ENCODE measurements around the gene NPEPL1.

DNA sequence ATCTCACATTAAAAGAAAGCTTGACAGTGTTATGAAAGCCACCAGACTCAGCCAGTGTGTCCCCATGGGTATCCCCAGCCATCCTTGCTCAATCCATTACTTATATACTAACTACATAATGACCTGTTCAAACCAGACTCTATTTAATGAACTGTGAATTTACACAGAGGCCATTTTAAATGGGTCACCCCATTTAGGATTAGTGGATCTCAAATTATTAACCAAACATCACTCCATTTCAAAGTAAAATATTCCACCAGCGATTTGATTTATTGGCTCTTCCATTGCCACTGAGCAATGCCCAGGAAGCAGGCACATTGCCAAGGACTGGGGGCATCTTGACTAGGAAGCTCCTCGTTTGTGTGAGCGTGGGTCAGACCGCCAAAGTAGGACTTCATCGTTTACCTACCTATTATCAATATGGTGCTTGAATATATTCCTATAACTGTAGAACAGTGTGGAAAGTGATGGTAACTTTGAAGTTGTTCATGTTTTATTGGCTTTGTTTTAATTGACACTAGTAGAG is 15.5 kb upstream of the NPEPL1 start:
- TF ChIP-seq POLR2A (IDR thresholded peaks at IDR 0.05; ENCODE audit: control extremely low read depth in 1 of 2, low read depth in 2 of 2, low read length in 2 of 2): no peak
- TF ChIP-seq, protein P1, sequence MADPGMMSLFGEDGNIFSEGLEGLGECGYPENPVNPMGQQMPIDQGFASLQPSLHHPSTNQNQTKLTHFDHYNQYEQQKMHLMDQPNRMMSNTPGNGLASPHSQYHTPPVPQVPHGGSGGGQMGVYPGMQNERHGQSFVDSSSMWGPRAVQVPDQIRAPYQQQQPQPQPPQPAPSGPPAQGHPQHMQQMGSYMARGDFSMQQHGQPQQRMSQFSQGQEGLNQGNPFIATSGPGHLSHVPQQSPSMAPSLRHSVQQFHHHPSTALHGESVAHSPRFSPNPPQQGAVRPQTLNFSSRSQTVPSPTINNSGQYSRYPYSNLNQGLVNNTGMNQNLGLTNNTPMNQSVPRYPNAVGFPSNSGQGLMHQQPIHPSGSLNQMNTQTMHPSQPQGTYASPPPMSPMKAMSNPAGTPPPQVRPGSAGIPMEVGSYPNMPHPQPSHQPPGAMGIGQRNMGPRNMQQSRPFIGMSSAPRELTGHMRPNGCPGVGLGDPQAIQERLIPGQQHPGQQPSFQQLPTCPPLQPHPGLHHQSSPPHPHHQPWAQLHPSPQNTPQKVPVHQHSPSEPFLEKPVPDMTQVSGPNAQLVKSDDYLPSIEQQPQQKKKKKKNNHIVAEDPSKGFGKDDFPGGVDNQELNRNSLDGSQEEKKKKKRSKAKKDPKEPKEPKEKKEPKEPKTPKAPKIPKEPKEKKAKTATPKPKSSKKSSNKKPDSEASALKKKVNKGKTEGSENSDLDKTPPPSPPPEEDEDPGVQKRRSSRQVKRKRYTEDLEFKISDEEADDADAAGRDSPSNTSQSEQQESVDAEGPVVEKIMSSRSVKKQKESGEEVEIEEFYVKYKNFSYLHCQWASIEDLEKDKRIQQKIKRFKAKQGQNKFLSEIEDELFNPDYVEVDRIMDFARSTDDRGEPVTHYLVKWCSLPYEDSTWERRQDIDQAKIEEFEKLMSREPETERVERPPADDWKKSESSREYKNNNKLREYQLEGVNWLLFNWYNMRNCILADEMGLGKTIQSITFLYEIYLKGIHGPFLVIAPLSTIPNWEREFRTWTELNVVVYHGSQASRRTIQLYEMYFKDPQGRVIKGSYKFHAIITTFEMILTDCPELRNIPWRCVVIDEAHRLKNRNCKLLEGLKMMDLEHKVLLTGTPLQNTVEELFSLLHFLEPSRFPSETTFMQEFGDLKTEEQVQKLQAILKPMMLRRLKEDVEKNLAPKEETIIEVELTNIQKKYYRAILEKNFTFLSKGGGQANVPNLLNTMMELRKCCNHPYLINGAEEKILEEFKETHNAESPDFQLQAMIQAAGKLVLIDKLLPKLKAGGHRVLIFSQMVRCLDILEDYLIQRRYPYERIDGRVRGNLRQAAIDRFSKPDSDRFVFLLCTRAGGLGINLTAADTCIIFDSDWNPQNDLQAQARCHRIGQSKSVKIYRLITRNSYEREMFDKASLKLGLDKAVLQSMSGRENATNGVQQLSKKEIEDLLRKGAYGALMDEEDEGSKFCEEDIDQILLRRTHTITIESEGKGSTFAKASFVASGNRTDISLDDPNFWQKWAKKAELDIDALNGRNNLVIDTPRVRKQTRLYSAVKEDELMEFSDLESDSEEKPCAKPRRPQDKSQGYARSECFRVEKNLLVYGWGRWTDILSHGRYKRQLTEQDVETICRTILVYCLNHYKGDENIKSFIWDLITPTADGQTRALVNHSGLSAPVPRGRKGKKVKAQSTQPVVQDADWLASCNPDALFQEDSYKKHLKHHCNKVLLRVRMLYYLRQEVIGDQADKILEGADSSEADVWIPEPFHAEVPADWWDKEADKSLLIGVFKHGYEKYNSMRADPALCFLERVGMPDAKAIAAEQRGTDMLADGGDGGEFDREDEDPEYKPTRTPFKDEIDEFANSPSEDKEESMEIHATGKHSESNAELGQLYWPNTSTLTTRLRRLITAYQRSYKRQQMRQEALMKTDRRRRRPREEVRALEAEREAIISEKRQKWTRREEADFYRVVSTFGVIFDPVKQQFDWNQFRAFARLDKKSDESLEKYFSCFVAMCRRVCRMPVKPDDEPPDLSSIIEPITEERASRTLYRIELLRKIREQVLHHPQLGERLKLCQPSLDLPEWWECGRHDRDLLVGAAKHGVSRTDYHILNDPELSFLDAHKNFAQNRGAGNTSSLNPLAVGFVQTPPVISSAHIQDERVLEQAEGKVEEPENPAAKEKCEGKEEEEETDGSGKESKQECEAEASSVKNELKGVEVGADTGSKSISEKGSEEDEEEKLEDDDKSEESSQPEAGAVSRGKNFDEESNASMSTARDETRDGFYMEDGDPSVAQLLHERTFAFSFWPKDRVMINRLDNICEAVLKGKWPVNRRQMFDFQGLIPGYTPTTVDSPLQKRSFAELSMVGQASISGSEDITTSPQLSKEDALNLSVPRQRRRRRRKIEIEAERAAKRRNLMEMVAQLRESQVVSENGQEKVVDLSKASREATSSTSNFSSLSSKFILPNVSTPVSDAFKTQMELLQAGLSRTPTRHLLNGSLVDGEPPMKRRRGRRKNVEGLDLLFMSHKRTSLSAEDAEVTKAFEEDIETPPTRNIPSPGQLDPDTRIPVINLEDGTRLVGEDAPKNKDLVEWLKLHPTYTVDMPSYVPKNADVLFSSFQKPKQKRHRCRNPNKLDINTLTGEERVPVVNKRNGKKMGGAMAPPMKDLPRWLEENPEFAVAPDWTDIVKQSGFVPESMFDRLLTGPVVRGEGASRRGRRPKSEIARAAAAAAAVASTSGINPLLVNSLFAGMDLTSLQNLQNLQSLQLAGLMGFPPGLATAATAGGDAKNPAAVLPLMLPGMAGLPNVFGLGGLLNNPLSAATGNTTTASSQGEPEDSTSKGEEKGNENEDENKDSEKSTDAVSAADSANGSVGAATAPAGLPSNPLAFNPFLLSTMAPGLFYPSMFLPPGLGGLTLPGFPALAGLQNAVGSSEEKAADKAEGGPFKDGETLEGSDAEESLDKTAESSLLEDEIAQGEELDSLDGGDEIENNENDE (IDR thresholded peaks at IDR 0.05; ENCODE audit: insufficient replicate concordance, low read length): no peak
- no peak for TF ChIP-seq TBP (IDR thresholded peaks at IDR 0.05; ENCODE audit: low read depth, low read length)
- TF ChIP-seq, protein P2, sequence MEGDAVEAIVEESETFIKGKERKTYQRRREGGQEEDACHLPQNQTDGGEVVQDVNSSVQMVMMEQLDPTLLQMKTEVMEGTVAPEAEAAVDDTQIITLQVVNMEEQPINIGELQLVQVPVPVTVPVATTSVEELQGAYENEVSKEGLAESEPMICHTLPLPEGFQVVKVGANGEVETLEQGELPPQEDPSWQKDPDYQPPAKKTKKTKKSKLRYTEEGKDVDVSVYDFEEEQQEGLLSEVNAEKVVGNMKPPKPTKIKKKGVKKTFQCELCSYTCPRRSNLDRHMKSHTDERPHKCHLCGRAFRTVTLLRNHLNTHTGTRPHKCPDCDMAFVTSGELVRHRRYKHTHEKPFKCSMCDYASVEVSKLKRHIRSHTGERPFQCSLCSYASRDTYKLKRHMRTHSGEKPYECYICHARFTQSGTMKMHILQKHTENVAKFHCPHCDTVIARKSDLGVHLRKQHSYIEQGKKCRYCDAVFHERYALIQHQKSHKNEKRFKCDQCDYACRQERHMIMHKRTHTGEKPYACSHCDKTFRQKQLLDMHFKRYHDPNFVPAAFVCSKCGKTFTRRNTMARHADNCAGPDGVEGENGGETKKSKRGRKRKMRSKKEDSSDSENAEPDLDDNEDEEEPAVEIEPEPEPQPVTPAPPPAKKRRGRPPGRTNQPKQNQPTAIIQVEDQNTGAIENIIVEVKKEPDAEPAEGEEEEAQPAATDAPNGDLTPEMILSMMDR (IDR thresholded peaks at IDR 0.05; ENCODE audit: control extremely low read depth in 1 of 3, insufficient read depth in 1 of 3, low read depth in 1 of 3, low read length in 3 of 3): no peak
- TF ChIP-seq YY1 (IDR thresholded peaks at IDR 0.05; ENCODE audit: low read depth, low read length): no peak
- no peak for TF ChIP-seq CHD2 (IDR thresholded peaks at IDR 0.05; ENCODE audit: low read length)
- TF ChIP-seq MAFK (IDR thresholded peaks at IDR 0.05; ENCODE audit: low read depth, low read length): no peak
- TF ChIP-seq JUND (IDR thresholded peaks at IDR 0.05; ENCODE audit: low read length): no peak
- TF ChIP-seq SP1 (IDR thresholded peaks at IDR 0.05; ENCODE audit: low read depth, low read length): no peak
- TF ChIP-seq, protein P3, sequence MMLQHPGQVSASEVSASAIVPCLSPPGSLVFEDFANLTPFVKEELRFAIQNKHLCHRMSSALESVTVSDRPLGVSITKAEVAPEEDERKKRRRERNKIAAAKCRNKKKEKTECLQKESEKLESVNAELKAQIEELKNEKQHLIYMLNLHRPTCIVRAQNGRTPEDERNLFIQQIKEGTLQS (IDR thresholded peaks at IDR 0.05; ENCODE audit: insufficient read depth, low read depth, low read length): no peak
- TF ChIP-seq TCF12 (IDR thresholded peaks at IDR 0.05; ENCODE audit: low read depth, low read length): no peak

Data from H1 (cell line).